A549 (cell line): Measurements from ENCODE around the gene NDUFB2. TPM values are rescaled to one million over a fixed set of nuclear protein-coding genes. Genes with fewer than 3 reads are reported as not detected.
"Not testable (repeated sequence)": the region's sequence is repeated elsewhere in the genome, so short reads cannot be mapped to it uniquely, and the experiment has no call there.

ENCODE experiments used
- ATAC-seq, 2 experiments: fragments of 200-7000 bp in 1 of 2; fragments of >200 bp in 1 of 2; cut with Nextera tagmentation in 1 of 2; cut with Tn5 transposase in 1 of 2; 3 replicates each; pipeline versions ENCODE4 v1.8.0 to v1.9.1; 2018 to 2020; ENCODE audit warnings: mild to moderate bottlenecking in 1 of 2, moderate library complexity in 1 of 2
- CTCF ChIA-PET: fragments of 300-600 bp; sonication (Branson Sonifier 250); formaldehyde crosslinking; extraction: SDS; loops from one replicate; lab custom pipeline; 2021; ENCODE audit warnings: antibody characterized with exemption, inconsistent platforms; lab: Yijun Ruan, JAX
- POLR2A ChIA-PET: fragments of 350-600 bp; formaldehyde crosslinking; extraction: SDS; loops from one replicate; lab custom pipeline; 2021; ENCODE audit warnings: antibody characterized with exemption, inconsistent platforms; lab: Yijun Ruan, JAX
- DNase-seq, 2 experiments: peaks; one replicate each; pipeline versions ENCODE4 v3.0.0 to v3.0.0-alpha.2; 2011 to 2016; ENCODE audit warnings: low read depth in 1 of 2, low spot score in 1 of 2
- FAIRE-seq: peaks from 2 replicates; lab custom pipeline; 2011; peaks lifted over from hg19 to GRCh38; lab: Jason Lieb, UNC
- H3K27ac ChIP-seq, 2 experiments: fragments of >200 bp; sonication (Bioruptor Twin); formaldehyde crosslinking; 3 replicates each; pipeline ENCODE4 v1.5.1; 2016 to 2017
- H3K4me1 ChIP-seq: fragments of >200 bp; sonication (Bioruptor Twin); formaldehyde crosslinking; 3 replicates; pipeline ENCODE4 v1.6.1; 2016
- H3K4me2 ChIP-seq: fragments of >200 bp; sonication (Bioruptor Twin); formaldehyde crosslinking; 3 replicates; pipeline ENCODE4 v1.6.1; 2016
- H3K4me3 ChIP-seq: fragments of >200 bp; sonication (Bioruptor Twin); formaldehyde crosslinking; 3 replicates; pipeline ENCODE4 v1.5.1; 2016
- H3K9me3 ChIP-seq: fragments of >200 bp; sonication (Bioruptor Twin); formaldehyde crosslinking; 3 replicates; pipeline ENCODE4 v1.6.1; 2016
- CBX2 ChIP-seq: fragments of 200-600 bp; sonication (generic); IDR thresholded peaks from 2 replicates; pipeline ENCODE4 v1.6.1; 2016; ENCODE audit warnings: low read depth, mild to moderate bottlenecking, borderline replicate concordance
- EHF ChIP-seq: fragments of 250-450 bp; sonication (Bioruptor Pico); IDR thresholded peaks from 2 replicates; pipeline ENCODE4 v1.5.0; 2020; ENCODE audit warnings: mild to moderate bottlenecking
- FOSB ChIP-seq: fragments of 250-450 bp; sonication (Bioruptor Pico); IDR thresholded peaks from 2 replicates; pipeline ENCODE4 v1.5.0; 2020; ENCODE audit warnings: mild to moderate bottlenecking, moderate library complexity
- HOXB5 ChIP-seq: fragments of 250-450 bp; sonication (Bioruptor Pico); IDR thresholded peaks from 2 replicates; pipeline ENCODE4 v1.5.0; 2020; ENCODE audit warnings: mild to moderate bottlenecking, moderate library complexity
- JUN ChIP-seq, 2 experiments: fragments of >200 bp; sonication (Bioruptor Twin); formaldehyde crosslinking; IDR thresholded peaks; 2 replicates in 1 of 2; 3 replicates in 1 of 2; pipeline ENCODE4 v1.6.1; 2016 to 2017
- MAFK ChIP-seq: fragments of 450-650 bp; IDR thresholded peaks from 2 replicates; pipeline ENCODE4 v1.6.1; 2014; ENCODE audit not compliant: partially characterized antibody
- MYC ChIP-seq: IDR thresholded peaks from 2 replicates; pipeline ENCODE4 v1.6.1; 2012; ENCODE audit warnings: mild to moderate bottlenecking, inconsistent platforms, low read length, improper control_type of control experiment, borderline replicate concordance
- NR3C1 ChIP-seq: fragments of >200 bp; sonication (Bioruptor Twin); formaldehyde crosslinking; IDR thresholded peaks from 3 replicates; pipeline ENCODE4 v1.6.1; 2017
- POLR2A ChIP-seq: IDR thresholded peaks from 2 replicates; pipeline ENCODE4 v1.6.1; 2012; ENCODE audit warnings: mild to moderate bottlenecking, low read length
- RNF2 ChIP-seq: fragments of 200-600 bp; sonication (generic); IDR thresholded peaks from 2 replicates; pipeline ENCODE4 v1.6.1; 2016; ENCODE audit warnings: low read depth, mild to moderate bottlenecking, antibody characterized with exemption, moderate library complexity, borderline replicate concordance
- SREBF2 ChIP-seq: fragments of 450-650 bp; IDR thresholded peaks from 2 replicates; pipeline ENCODE4 v1.6.1; 2014; ENCODE audit warnings: mild to moderate bottlenecking, moderate library complexity
- ZFP36 ChIP-seq: fragments of 450-650 bp; IDR thresholded peaks from 2 replicates; pipeline ENCODE4 v1.6.1; 2014; ENCODE audit warnings: borderline replicate concordance; ENCODE audit not compliant: partially characterized antibody
- ZNF302 ChIP-seq: fragments of 250-450 bp; sonication (Bioruptor Pico); IDR thresholded peaks from 2 replicates; pipeline ENCODE4 v1.9.0; 2021; ENCODE audit warnings: inconsistent platforms, mild to moderate bottlenecking, moderate library complexity
- ZSCAN20 ChIP-seq: fragments of 250-450 bp; sonication (Bioruptor Pico); IDR thresholded peaks from 2 replicates; pipeline ENCODE4 v1.8.0; 2022; ENCODE audit warnings: mild to moderate bottlenecking, moderate library complexity
- WGBS: methylation state at CpG from one replicate; pipeline ENCODE4 v1.1.6; 2017; ENCODE audit errors: missing lambda C conversion rate; 5-methylcytosine and 5-hydroxymethylcytosine counted together
- polyA plus RNA-seq, 4 experiments: library from polyadenylated mRNA; depleted of rRNA in 3 of 4; stranded (reverse); fragments of >200 nt; fragmentation: RNase III in 1 of 4; extraction: RNeasy Plus Mini Kit Qiagen cat#74134 plus additional on column Dnase treatment in 1 of 4; gene quantifications; 2 replicates in 3 of 4; 3 replicates in 1 of 4; pipeline ENCODE4 v1.2.3, GENCODE V29; 2011 to 2017
- TF ChIP-seq, protein P1 (sequence below): fragments of 150-350 bp; IDR thresholded peaks from 2 replicates; pipeline ENCODE4 v1.6.1; 2014; ENCODE audit warnings: low read depth, mild to moderate bottlenecking, low read length
- TF ChIP-seq, protein P2 (sequence below): fragments of >200 bp; sonication (Bioruptor Twin); formaldehyde crosslinking; IDR thresholded peaks from 2 replicates; pipeline ENCODE4 v1.6.1; 2016
- TF ChIP-seq, protein P3 (sequence below): fragments of 200-600 bp; sonication (generic); IDR thresholded peaks from 2 replicates; pipeline ENCODE4 v1.6.1; 2016; ENCODE audit warnings: antibody characterized with exemption, mild to moderate bottlenecking, moderate library complexity
- TF ChIP-seq, protein P4 (sequence below): IDR thresholded peaks from 2 replicates; pipeline ENCODE4 v1.6.1; 2012

NDUFB2 gene
- polyA plus RNA-seq, 2 of the 4 experiments (the other 2 are of a cell fraction), result 370 to 381 TPM

DNA sequence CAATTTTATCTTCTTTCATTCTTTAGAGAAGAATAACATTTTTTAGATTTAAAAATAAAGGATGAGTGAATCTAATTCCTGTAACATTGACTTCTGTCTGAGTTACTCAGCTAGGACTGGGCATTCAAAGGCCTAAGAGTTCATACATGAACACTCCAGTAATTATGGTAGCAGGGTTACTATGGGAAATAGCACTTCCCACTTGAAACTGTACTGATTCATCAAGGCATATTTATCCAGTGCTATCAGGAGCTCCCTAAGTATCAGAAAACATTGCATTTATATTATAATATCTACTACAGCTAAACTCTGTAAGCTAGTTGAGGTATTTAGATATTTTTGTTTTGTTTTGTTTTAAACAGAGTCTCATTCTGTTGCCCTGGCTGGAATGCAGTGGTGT, 41.8 kb downstream of the NDUFB2 start:
- DNase-seq, result no peak
- ATAC-seq, result no peak
- CTCF ChIA-PET, result interaction anchor here (1.4 to 1.5 kb wide), 2 partner anchors 9 to 12 kb away, joined by 3 to 8 read pairs; no protein-coding TSS in a partner anchor
- POLR2A ChIA-PET, result no interaction called here
- Histone ChIP-seq H3K4me1 (no peaks in the 10 kb centered on the region), H3K4me3 (no peak overlapping the region), H3K27ac (no peak overlapping the region), H3K4me2 (no peak overlapping the region), H3K9me3 (no peaks in the 10 kb centered on the region)
- TF ChIP-seq MAFK, result no peak
- no peak for TF ChIP-seq ZSCAN20 (CRISPR knock-in tag)
- no peak for TF ChIP-seq ZFP36
- TF ChIP-seq, protein P1, sequence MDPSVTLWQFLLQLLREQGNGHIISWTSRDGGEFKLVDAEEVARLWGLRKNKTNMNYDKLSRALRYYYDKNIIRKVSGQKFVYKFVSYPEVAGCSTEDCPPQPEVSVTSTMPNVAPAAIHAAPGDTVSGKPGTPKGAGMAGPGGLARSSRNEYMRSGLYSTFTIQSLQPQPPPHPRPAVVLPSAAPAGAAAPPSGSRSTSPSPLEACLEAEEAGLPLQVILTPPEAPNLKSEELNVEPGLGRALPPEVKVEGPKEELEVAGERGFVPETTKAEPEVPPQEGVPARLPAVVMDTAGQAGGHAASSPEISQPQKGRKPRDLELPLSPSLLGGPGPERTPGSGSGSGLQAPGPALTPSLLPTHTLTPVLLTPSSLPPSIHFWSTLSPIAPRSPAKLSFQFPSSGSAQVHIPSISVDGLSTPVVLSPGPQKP, result no peak
- TF ChIP-seq CBX2, result no peak
- TF ChIP-seq FOSB (CRISPR knock-in tag), result no peak
- TF ChIP-seq SREBF2, result no peak
- no peak for FAIRE-seq

DNA sequence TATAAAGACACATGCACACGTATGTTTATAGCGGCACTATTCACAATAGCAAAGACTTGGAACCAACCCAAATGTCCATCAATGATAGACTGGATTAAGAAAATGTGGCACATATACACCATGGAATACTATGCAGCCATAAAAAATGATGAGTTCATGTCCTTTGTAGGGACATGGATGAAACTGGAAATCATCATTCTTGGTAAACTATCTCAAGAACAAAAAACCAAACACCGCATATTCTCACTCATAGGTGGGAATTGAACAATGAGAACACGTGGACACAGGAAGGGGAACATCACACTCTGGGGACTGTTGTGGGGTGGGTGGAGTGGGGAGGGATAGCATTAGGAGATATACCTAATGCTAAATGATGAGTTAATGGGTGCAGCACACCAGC, 46.7 kb downstream of the NDUFB2 start:
- CTCF ChIA-PET, result interaction anchor here (1.2 kb wide), 1 partner anchor 48 kb away, joined by 3 read pairs; no protein-coding TSS in a partner anchor

DNA sequence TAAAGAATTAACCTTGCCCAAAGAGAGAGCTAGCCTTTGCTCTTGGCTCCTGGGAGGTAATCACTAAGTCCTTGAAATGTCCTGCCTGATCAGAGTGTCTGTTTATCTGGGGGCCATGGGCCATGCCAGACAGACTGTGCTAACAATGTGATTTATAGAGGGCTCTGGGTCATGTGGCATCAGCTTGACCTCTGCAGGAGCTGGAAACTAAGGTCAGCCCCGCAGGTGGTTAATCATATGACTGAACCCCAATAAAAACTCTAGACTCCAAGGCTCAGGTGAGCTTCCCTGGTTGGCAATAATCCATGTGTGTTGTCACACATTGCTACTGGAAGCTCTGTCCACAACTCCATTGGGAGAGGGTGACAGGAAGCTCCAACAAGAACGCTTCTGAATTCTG, 47.5 kb downstream of the NDUFB2 start:
- no peaks in the 10 kb centered on the region for H3K9me3 ChIP-seq
- no peak overlapping the region for H3K4me2 ChIP-seq
- ATAC-seq, result no peak
- TF ChIP-seq, protein P2, sequence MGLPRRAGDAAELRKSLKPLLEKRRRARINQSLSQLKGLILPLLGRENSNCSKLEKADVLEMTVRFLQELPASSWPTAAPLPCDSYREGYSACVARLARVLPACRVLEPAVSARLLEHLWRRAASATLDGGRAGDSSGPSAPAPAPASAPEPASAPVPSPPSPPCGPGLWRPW, result no peak
- TF ChIP-seq, protein P3, sequence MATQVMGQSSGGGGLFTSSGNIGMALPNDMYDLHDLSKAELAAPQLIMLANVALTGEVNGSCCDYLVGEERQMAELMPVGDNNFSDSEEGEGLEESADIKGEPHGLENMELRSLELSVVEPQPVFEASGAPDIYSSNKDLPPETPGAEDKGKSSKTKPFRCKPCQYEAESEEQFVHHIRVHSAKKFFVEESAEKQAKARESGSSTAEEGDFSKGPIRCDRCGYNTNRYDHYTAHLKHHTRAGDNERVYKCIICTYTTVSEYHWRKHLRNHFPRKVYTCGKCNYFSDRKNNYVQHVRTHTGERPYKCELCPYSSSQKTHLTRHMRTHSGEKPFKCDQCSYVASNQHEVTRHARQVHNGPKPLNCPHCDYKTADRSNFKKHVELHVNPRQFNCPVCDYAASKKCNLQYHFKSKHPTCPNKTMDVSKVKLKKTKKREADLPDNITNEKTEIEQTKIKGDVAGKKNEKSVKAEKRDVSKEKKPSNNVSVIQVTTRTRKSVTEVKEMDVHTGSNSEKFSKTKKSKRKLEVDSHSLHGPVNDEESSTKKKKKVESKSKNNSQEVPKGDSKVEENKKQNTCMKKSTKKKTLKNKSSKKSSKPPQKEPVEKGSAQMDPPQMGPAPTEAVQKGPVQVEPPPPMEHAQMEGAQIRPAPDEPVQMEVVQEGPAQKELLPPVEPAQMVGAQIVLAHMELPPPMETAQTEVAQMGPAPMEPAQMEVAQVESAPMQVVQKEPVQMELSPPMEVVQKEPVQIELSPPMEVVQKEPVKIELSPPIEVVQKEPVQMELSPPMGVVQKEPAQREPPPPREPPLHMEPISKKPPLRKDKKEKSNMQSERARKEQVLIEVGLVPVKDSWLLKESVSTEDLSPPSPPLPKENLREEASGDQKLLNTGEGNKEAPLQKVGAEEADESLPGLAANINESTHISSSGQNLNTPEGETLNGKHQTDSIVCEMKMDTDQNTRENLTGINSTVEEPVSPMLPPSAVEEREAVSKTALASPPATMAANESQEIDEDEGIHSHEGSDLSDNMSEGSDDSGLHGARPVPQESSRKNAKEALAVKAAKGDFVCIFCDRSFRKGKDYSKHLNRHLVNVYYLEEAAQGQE, result no peak
- TF ChIP-seq SREBF2, result no peak
- no peak for TF ChIP-seq ZNF302
- TF ChIP-seq, protein P4, sequence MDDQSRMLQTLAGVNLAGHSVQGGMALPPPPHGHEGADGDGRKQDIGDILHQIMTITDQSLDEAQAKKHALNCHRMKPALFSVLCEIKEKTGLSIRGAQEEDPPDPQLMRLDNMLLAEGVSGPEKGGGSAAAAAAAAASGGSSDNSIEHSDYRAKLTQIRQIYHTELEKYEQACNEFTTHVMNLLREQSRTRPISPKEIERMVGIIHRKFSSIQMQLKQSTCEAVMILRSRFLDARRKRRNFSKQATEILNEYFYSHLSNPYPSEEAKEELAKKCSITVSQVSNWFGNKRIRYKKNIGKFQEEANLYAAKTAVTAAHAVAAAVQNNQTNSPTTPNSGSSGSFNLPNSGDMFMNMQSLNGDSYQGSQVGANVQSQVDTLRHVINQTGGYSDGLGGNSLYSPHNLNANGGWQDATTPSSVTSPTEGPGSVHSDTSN, result no peak
- TF ChIP-seq POLR2A, result no peak
- no peak for TF ChIP-seq MYC
- TF ChIP-seq RNF2, result no peak
- no peak for TF ChIP-seq JUN (IDR thresholded peaks at IDR 0.05)
- no peak for TF ChIP-seq HOXB5 (CRISPR knock-in tag)
- TF ChIP-seq EHF (CRISPR knock-in tag), result no peak
- TF ChIP-seq NR3C1, result no peak
- CTCF ChIA-PET, result interaction anchor here (1.2 kb wide), 1 partner anchor 49 kb away, joined by 3 read pairs; no protein-coding TSS in a partner anchor
- FAIRE-seq, result peak; percentile 23
- H3K4me3 ChIP-seq, result no peak overlapping the region
- POLR2A ChIA-PET, result interaction anchor here (0.8 kb wide), 1 partner anchor 48 kb away, joined by 4 read pairs; the partner anchor contains the start of gene NDUFB2
- no peak for DNase-seq
- 84% methylated on average over 2 of the region's 2 CpGs for WGBS
- H3K4me1 ChIP-seq, result no peaks in the 10 kb centered on the region
- H3K27ac ChIP-seq, result no peak overlapping the region

More for the DNA sequence above, 46.7 kb downstream of the NDUFB2 start:
- H3K27ac ChIP-seq, H3K4me1 ChIP-seq, FAIRE-seq, ATAC-seq, H3K4me2 ChIP-seq, POLR2A ChIA-PET, H3K9me3 ChIP-seq, H3K4me3 ChIP-seq, DNase-seq: not testable (repeated sequence)
- WGBS, result 100% methylated on average over 2 of the region's 4 CpGs
